ENCODE results near the gene BRD7.

BRD7 gene

DNA sequence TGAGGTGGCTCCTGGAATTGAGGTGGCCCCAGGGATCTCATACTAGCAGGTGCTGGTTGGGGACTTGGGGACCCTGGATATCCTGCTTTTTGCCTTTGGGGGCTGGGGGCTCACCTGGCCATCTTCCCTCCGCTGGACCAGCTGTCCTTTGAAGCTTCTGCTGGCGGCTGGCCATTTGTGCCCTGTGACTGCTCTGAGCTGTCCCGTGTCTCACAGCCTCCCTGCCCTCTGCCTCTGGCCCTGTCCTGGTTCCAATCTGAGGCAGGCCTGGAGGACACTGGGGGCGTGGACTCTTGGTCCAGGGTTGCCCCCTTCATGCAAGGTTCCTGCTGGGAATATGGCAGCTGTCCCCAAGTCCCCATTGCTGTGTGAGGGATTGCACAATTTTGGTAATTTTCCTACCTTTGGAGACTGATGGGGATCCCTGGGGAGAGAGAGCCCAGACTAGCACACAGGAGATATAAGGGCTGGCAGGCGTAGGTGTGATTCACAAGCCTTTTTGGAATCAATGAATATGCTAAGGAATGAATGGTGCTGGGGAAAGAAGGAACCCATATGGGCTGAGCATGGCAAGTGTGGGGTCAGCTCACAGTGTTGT lies 83.3 kb downstream of the BRD7 start:
- no peak for DNase-seq

DNA sequence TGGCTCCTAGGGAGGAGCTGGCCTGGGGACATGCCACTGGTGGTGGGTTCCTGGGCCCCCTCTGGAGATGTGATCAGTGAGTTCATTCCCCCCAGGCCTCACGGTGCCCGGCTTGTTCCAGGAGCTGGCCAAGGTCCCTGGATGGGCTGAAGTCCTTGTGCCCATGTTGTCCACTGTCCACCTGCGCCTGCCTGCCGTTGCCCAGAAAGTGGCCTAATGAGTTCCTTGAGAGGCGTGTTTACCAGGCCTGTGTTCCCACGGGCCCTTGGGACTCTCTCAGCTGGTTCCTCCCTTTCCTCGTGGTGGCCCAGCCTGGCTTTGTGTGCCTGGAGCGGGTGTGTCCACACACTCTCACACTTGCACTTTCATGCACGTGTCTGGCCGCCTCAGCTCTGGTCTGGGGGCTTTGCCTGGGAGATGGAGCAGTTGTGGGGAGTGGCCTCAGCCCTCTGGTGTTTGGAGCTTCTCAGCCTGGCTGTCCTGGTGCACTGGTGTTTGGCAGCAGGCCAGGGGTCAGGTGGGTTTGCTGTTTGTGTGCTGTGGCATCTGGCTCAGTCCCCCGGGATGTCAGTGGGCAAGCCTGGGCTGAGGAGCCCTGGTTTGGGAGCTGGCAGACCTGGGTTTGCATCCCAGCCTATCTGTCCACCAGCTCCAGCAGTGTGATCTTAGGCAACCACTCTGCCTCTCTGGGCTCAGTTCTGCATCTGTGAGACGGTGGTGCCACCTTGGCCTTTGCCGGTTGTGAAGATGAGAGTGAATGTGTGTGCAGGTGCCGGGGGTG lies 84.5 kb downstream of the BRD7 start:
- peak; percentile 50 for DNase-seq

DNA sequence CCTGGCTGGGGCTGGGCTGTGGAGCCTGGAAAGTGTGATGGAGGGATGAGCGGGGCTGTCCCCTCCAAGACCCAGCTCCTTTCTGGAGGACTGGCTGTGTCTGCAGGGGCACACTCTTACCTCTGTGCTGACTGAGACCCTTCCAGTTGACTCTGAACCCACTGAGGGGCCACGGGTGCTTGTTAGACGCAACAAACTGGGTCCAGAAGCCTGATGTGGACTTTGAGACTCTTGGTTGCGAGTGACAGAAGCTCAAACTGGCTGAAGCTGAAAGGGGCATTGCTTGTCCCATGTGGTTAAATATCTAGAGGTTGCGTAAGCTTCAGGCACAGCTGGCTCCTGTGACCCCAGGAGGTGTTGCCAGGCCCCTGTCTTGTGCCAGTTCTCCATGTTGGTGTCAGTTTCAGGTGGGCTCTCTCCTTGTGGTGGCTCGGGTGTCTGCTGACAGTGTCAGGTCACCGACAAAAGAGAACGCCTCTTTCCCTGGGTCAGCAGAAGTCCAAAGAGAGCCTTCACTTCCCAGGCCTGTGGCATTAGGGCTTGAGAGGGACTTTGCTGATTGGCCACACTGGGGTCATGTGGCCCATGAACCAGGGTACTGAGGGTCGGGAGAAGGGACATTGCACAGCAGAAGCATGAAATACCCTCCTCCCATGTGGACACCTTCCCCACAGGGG lies 85.7 kb downstream of the BRD7 start:
- no peak for DNase-seq

DNA sequence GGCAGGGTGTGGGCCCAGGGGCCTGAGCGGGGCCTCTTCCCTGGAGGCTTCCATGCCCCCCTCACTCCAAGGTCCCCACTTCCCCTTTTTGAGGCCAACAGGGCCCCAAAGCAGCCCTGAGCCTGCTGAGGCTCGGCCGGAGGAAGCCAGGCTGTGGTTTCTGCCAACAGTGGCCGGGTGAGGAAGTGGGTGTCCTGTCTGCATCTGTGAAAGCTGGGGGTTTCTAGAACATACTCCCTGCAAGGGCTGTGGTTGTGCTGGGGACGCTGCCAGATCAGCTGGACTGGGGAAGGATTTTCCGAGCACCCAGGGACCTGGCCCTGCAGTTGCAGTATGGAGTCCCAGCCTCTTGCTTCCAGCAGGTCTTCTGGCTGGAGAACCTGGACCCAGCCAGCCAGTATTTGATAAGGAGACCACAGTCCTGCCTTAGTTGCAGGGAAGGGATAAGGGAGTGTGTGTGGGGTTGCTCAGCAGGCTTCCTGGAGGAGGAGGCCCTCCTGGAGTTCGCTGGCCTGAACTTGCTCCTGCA lies 86.7 kb downstream of the BRD7 start:
- peak; percentile 73 for DNase-seq

DNA sequence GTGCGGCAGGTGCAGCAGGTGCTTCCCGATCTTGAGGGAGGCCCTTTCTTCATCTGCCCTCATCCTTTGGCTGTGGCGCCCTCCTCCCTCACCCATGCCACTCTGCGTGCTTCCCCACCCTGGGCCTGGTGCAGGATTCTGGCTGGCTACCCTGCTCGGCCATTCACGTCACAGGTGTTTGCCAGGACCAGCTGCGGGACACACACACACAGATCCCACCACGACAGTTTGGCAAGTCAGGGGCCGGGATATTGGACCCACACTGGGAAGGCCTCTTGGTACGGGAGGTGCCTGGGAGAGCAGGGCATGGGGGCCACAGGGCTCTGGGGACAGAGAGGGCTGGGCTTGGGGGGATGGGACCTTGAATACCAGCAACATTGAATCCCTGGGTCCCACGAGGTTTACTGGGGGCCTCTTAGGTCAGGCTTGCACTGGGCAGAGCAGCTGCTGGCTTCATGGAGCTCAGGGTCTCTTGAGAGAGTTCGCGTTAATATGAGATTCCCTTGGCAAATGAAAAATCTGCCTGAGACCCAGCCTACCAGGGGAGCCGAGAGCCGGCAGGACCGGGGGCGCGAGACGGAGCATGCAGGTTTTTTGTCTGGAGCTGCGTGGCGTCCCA lies 87.3 kb downstream of the BRD7 start:
- DNase-seq: no peak

DNA sequence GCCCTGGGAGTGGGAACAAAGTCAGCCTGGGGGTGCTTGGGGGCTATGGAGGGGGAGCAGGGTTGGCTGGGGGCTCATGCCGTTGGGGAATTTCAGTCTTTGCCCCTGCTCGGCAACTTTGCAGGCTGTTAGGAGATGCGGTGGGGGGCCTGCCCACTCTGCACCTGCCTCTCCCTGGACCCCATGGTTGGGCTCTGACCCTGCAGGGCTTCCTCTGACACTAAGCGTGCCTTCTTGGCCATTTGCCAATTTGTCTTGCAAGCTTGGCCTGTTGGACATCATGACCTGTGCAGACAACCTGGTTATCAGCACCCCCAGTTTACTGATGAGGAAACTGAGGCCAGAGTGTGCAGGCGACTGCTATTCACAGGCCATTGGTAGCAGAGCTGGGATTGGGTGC lies 87.9 kb downstream of the BRD7 start:
- DNase-seq: no peak

DNA sequence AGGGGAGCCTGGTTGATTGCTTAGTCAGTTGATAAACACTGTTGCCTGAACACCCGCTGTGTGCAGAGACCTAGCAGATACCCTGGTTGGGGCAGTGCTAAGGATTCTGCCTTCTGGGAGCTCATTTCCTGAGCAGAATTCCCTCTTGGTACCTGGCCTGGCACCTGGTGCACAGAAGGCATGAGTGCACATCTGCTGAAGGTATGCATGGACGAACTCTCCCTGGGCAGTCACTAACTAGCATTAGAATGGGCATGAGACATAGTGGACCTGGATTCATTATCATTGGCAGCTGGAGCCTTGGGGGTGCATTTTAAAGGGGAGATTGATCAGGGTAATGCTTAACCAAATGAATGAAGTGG lies 89.3 kb downstream of the BRD7 start:
- DNase-seq: no peak

DNA sequence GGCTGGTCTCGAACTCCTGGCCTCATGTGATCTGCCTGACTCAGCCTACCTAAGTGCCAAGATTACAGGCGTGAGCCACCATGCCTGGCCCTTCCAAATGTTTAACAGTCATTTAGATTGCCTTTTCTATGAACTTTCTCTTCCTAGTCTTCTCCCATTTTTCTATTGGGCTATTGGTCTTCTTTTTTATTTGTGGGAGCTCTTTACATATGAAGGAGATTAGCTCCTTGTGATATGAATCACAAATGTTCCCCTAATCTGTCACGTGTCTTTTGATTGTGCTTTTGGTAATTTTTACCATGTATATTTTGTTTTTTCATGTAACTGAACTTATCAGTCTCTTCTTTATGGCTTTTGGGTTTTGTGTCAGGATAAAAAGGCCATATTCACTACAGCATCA lies 90.5 kb downstream of the BRD7 start:
- DNase-seq: no peak

DNA sequence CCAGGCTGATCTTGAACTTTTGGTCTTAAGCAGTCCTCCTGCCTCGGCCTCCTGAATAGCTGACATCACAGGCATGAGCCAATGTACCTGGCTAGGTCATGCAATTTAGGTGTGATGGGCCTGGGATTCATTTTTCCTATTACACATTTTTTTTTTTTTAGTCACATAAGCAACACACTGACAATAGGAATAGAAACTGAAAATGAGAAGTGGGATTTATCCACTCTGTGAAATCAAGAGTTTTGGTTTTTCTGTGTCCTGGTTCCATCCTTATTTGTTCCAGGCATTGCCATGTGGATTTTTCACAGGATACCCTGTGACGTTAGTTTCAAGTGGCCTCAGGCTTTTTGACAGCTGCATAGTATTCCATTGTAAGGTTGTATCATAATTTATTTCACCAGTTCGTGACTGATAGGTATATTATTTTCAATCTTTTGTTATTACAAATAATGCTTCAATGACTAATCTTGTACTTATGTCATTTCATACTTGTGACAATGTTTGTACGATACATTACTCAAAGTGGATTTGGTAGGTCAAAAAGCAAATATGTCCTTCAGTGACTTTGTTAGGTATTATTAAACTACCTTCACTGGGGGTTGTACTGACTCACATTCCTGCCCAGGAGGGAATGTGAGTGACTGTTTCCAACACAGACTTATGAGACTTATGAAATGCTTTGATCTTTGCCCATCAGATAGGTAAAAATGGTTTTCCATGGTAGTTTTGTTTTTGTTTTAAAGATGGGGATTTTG lies 91.8 kb downstream of the BRD7 start:
- DNase-seq: no peak

DNA sequence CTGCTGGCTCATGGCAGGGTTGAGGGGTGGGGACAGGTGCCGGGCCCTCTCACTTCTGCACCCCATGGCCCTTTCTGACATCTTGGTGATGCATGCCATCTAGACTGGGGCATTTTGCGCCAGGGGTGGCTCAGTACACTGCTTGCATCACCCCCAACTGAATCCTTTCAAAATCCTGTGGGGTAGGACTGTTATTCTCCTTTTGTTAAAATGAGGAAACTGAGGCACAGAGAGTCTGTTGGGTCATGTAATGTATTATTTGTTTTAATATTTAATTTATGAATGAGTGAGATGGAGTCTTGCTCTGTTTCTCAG lies 92.5 kb downstream of the BRD7 start:
- DNase-seq: no peak

DNA sequence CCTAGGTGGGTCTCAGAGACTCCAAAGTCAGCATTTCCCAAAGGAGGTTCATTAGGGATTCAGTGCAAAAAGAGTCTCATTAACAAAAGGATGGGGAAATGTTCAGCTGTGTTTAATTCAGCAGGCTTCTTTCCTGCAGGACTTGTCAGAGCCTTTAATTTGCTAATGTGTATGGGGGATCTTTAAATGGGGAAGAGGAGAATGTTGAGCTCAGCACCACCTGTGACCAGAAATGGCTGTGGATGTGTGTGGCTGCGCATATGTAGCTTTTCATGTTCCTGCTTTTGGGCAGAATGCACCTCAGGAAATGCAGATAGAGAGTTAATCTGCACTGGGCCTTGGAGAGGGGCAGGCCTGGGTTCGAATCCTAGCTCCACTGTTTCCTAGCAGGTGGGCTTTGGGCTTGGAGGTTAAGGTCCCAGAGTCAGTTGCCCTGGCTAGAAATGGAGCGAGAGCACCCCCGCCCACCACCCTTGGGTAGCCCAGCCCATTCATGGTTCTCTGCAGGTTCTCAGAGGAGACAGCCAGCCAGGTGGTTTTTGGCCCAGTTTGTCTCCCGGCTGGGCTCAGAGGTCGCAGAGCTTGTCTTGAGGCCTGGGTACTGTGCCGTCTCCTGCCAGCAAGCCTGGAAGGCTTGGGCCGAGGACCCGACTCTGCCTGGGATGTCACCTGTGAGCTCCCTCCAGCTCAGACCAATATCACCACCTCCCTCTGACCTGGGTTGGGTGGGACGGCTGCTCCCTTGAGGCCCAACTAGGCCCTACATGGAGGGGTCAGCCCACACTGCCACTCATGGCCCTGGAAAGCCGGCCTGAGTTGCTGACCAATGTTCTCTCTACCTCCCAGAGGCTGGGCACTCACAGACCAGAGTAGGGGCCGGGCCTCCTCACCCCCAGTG lies 93.1 kb downstream of the BRD7 start:
- DNase-seq: no peak

DNA sequence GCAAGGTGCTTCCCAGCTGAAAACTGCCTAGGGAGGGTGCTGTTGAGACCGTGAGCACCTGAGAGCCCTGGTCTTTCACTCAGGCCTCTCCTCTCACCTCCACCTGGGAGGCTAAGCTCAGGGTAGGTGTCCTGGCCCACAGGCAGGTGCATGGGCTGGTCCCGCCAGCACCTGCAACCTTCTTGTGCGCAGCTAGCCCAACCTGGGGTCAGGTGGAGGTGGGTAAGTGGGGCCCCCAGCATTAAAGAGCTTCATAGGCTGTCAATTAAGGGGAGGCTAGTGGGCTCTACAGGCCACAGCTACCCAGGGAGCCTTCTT lies 93.7 kb downstream of the BRD7 start:
- DNase-seq: no peak

DNA sequence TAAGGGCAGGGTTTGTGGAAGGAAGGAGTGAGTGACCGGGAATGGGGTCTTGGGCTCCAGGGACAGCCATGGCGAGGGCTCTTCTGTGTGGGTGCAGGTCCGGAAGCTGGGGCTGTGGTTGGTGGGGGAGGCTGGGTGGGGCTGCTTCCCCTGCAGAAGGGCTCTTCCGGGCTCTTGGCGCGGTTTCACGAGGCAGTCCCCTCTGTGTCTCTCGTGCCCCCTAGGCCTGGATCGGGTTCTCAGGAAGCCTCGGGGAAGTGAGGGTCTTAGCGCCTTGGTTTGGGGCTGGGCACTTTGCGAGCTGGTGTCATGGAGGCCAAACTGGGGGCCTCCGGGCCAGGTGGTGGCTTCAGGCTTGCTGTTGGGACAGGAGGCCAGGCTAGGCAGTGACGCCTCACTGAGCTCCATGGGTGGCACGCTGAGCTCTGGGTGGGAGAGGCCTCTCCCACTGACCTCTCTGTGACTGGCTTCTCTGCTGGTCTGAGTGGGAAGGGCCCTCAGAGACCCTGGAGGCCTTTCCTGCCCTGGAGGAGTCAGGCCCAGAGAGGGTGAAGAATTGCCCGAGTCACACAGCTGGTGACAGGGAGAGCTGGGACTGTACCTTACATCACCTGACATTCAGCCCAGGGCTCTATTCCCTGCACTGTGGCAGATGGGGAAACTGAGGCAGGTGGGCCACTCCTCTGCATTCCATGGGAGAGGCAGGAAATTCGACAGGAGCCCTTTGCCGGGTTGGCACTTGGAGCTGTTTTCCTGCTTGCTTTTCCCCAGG lies 94.3 kb downstream of the BRD7 start:
- peak; percentile 81 for DNase-seq

DNA sequence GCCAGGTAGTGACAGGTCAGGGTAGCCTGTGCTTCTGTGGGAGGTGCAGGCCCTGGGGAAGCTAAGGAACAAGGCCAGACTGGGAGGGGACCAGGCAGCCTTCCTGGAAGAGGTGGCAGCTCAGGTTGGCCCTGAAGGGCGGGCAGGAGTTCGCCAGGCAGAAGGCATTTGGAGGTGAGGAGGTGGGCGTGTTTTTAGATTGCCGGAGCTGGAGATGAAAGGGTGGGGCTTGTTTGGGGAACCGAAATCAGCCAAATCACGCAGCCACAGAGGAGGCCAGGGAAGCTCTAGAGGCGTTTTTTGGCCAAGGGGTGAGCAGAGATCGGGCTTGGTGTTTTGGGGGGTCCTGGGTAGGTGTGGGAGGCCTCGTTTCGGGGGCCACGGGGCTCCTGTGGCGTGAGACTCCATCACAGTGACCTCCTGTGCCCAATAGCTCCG lies 94.9 kb downstream of the BRD7 start:
- peak; percentile 59 for DNase-seq

DNA sequence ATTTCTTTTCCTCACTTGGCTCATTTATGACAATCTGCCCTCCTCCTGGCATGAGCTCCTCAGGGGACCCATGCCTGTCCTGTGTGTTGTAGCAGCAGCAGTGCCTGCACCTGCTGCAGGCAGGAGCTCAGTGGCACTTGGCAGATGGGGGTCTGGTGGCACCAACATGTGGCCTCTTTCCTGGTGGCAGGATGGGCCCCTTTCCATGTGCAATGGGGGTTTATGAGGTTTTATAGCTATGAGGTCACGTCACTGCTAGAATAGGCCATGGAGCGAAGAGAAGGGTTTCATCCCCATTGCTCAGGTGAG lies 95.5 kb downstream of the BRD7 start:
- DNase-seq: no peak

DNA sequence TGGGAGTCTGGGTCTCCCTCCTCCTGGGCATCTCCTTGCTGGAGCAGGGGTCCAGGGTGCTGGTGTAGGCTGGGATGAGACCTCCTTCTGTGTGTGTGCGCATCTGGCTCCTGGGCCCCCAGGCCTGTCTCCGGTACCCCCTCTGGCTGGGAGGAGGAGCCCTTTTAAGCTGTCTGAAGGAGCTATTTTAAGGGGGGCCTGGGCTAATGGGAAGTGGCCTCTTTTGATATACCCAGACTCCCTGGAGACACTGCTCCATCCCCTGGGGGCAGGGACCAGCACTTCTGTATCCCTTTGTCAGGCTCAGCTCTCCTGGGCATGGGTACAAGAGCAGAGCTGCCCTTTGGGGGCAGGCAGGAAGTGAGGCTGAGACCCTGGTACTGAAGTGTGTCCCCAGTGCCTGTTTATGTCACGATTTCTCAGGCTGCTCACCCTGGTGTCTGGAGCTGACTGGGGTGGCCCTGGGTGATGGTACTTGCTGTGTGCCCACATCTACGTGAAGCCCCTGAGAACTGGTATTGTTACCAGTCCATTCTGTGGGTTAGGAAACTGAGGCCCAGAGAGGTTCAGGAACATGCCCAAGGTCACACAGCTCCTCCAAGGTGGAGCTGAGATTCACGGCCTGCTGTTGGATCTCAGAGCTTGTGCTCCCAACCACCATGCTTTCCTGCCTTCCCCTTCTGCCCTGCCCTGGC lies 96.0 kb downstream of the BRD7 start:
- no peak for DNase-seq

DNA sequence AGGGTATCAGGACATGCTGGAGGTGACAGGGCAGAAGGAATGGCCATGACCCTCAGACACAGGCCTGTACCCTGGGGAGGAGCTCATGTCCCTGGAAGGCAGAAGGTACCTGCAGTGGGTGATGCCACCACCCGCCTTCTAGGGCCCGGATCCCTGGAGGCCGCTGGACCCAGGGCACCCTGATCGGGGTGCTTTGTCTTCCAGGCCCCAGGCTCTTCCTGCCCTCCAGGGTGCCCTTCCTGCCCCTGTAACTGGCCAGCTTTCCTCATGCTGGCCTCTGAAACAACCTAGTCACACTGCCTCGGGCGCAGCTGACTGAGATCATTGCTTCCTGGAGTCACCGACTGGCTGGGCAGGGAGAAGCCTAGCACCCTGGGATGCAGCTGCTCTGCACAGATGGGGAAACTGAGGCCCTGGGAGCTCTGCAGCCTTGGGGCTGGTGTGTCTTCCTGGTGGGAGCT lies 96.6 kb downstream of the BRD7 start:
- peak; percentile 35 for DNase-seq

DNA sequence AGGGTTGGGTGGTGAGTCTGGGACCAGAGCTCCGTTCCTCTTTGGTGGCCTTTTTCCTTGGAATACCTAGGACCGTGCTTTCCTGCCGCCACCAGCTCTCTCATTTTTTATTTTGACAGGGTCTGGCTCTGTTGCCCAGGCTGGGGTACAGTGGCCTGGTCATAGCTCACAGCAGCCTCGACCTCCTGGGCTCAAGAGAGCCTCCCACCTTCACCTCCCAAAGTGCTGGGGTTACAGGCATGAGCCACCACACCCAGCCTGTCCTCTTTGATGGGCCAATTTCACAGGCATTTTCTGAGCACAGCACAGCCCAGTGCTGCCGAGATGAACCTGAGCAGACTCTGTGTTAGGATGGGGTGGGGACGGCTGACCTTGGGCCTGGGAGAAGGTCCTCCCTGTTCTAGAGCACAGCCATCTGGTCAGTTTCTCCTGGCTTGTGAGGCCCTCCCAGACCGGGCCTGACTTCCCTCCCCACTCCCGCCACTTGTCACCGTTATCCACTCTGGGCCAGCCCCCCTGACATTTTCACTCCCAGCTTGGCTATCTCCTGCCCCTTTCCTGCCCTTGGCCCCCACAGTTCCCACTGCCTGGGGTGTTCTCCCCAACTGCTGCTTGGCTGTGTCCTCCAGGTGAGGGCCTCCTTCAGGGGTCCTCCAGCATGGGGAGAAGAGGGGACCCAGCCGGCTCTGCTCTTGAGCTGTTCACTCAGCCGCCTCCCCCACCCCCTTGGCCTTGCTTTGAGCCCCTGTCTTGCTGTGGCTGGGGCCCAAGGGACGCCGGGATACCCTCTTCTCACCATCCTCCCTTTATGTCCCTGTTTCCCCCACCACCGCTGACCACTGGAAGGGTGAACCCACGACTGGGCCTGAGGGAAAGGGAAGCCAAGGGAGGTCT lies 97.4 kb downstream of the BRD7 start:
- DNase-seq: no peak

DNA sequence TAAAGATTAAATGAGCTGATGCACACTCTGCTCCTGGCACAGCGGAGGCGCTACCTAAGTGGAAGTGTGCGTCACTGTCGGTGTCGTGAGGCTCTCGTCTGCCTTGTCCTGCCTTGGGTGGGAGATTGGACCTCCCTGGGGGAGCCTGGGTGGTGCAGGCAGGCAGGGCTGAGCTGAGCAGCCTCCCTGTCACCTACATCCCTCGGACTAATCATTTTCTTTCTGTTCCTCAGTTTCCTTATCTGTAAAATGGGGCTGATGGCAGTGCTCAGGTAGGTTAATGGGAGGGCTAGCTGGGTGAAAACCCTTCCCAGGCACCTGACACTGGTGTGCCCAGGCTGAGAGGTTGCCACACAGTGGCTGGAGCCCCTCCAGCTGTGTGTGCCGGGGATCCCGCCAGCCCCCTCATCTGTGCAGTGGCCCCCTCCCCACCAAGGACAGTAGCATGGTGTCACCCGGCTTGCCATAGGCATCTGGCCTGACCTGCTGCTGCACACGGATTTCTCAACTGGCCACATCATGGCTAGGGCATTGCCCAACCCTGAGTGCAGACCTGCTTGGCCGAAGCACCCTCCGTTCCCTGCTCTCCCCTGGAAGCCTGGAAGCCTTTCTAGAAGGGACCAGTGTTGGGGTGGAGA lies 98.2 kb downstream of the BRD7 start:
- DNase-seq: no peak

Measured in CD4-positive, alpha-beta T cell treated with Interleukin-6 for 4 hours (primary cell).